CD4-positive, alpha-beta T cell (primary cell): ENCODE measurements around the gene RABEP2. TPM values are rescaled to one million over a fixed set of nuclear protein-coding genes. Genes with fewer than 3 reads are reported as not detected.

Experiments used
- ATAC-seq: fragments of 200-7000 bp; cut with Tn5 transposase; one replicate; pipeline ENCODE4 v1.10.0; 2022; ENCODE audit warnings: mild to moderate bottlenecking; ENCODE audit not compliant: poor library complexity
- CTCF ChIA-PET: fragments of 350-600 bp; sonication (Branson Sonifier 250); formaldehyde crosslinking; loops from one replicate; lab custom pipeline; 2021; ENCODE audit warnings: antibody characterized with exemption, inconsistent platforms; lab: Charles Lee
- POLR2A ChIA-PET: fragments of 350-600 bp; sonication (Branson Sonifier 250); formaldehyde crosslinking; loops from one replicate; lab custom pipeline; 2021; ENCODE audit warnings: antibody characterized with exemption, inconsistent platforms; lab: Charles Lee
- DNase-seq, 14 experiments: peaks; one replicate each; pipeline ENCODE4 v3.0.0-alpha.2; 2013 to 2020; ENCODE audit warnings: mixed read lengths in 2 of 14
- H3K27ac ChIP-seq, 2 donors: one replicate each; pipeline versions ENCODE4 v1.5.1 to v1.7.0; 2013; ENCODE audit warnings: low read length in 2 of 2, low read depth in 1 of 2, mild to moderate bottlenecking in 1 of 2
- H3K27me3 ChIP-seq, 2 experiments: 1 replicate in 1 of 2; 2 replicates in 1 of 2; pipeline versions ENCODE4 v1.6.1 to v1.7.0; 2013; ENCODE audit warnings: low read length in 2 of 2, control low read depth in 1 of 2, mild to moderate bottlenecking in 1 of 2, moderate library complexity in 1 of 2; ENCODE audit not compliant: insufficient read depth in 2 of 2, control insufficient read depth in 1 of 2
- H3K36me3 ChIP-seq: one replicate; pipeline ENCODE4 v1.6.1; 2013; ENCODE audit warnings: low read length, control low read depth; ENCODE audit not compliant: insufficient read depth
- H3K4me1 ChIP-seq: one replicate; pipeline ENCODE4 v1.6.1; 2013; ENCODE audit warnings: low read length, control low read depth; ENCODE audit not compliant: insufficient read depth
- H3K4me3 ChIP-seq: one replicate; pipeline ENCODE4 v1.5.1; 2013; ENCODE audit warnings: mild to moderate bottlenecking, low read length, moderate library complexity
- H3K9me3 ChIP-seq, 2 experiments: 1 replicate in 1 of 2; 2 replicates in 1 of 2; pipeline versions ENCODE4 v1.6.1 to v1.7.0; 2013; ENCODE audit warnings: low read length in 2 of 2, mild to moderate bottlenecking in 2 of 2, control low read depth in 1 of 2, moderate library complexity in 1 of 2; ENCODE audit not compliant: control insufficient read depth in 1 of 2, insufficient read depth in 1 of 2
- H3K27ac Mint-ChIP-seq: one replicate; pipeline ENCODE4 v1.8.0; 2020; ENCODE audit warnings: mixed read lengths
- H3K27me3 Mint-ChIP-seq: one replicate; pipeline ENCODE4 v1.8.0; 2021; ENCODE audit warnings: mixed read lengths
- H3K36me3 Mint-ChIP-seq: one replicate; pipeline ENCODE4 v1.8.0; 2021; ENCODE audit warnings: low read depth, mixed read lengths
- H3K4me1 Mint-ChIP-seq: one replicate; pipeline ENCODE4 v1.8.0; 2021; ENCODE audit warnings: low read depth, mixed read lengths
- H3K4me3 Mint-ChIP-seq: one replicate; pipeline ENCODE4 v1.8.0; 2020; ENCODE audit warnings: mild to moderate bottlenecking, mixed read lengths
- H3K9me3 Mint-ChIP-seq: one replicate; pipeline ENCODE4 v1.8.0; 2020; ENCODE audit warnings: mixed read lengths
- intact Hi-C, 2 experiments: fragments of 100-400 bp; cut with DNase I in 1 of 2; cut with micrococcal nuclease in 1 of 2; formaldehyde crosslinking; loops; one replicate each; pipeline versions ENCODE4 v1.15.1 to v1.9.0; 2023 to 2025; cut with DNase I, micrococcal nuclease
- total RNA-seq, 174 experiments: library from RNA in 2 of 174; stranded (reverse) in 2 of 174; gene quantifications; one replicate each; pipeline ENCODE4 v1.2.3 and lab custom pipeline; 2021 to 2026
- TF ChIP-seq, protein P1 (sequence below): fragments of 200-600 bp; IDR thresholded peaks from one replicate; pipeline ENCODE4 v1.8.0; 2022; ENCODE audit warnings: antibody characterized with exemption, mild to moderate bottlenecking

RABEP2 gene
- total RNA-seq, 2 experiments from 2014 or later: 23.3 to 23.4 TPM

DNA sequence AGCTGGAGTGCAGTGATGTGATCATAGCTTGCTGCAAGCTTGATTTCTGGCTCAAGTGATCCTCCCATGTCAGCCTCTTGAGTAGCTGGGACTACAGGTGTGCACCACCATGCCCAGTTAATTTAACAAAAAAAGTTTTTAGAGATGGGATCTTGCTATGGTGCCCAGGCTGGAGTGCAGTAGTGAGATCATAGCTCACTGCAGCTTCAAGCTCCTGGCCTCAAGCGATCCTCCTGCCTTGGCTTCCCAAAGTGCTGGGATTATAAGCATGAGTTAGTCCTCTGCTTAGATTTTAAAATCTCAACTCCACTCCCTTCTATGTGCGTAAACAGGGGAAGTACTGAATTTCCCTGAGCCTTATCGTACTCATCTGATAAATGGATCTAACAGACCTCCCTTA lies 6.3 kb downstream of the RABEP2 start:
- no peak overlapping the region for H3K27ac ChIP-seq
- TF ChIP-seq, protein P1, sequence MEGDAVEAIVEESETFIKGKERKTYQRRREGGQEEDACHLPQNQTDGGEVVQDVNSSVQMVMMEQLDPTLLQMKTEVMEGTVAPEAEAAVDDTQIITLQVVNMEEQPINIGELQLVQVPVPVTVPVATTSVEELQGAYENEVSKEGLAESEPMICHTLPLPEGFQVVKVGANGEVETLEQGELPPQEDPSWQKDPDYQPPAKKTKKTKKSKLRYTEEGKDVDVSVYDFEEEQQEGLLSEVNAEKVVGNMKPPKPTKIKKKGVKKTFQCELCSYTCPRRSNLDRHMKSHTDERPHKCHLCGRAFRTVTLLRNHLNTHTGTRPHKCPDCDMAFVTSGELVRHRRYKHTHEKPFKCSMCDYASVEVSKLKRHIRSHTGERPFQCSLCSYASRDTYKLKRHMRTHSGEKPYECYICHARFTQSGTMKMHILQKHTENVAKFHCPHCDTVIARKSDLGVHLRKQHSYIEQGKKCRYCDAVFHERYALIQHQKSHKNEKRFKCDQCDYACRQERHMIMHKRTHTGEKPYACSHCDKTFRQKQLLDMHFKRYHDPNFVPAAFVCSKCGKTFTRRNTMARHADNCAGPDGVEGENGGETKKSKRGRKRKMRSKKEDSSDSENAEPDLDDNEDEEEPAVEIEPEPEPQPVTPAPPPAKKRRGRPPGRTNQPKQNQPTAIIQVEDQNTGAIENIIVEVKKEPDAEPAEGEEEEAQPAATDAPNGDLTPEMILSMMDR: no peak
- H3K9me3 ChIP-seq: no peaks in the 10 kb centered on the region
- H3K36me3 Mint-ChIP-seq: peaks cover 50% of the 10 kb centered on the region
- no peaks in the 10 kb centered on the region for H3K27me3 Mint-ChIP-seq
- no peak overlapping the region for H3K27ac Mint-ChIP-seq
- intact Hi-C loops: no loop called here
- ChIA-PET CTCF (interaction anchor here (2.2 kb wide), 1 partner anchor 27 kb away, joined by 7 read pairs; no protein-coding TSS in a partner anchor), POLR2A (interaction anchor here (0.8 kb wide), 2 partner anchors 17 to 66 kb away, joined by 3 read pairs; partner anchors contain the start of gene LAT)
- H3K4me1 Mint-ChIP-seq: no peaks in the 10 kb centered on the region
- H3K36me3 ChIP-seq: peaks cover 49% of the 10 kb centered on the region
- ATAC-seq: no peak
- no peaks in the 10 kb centered on the region for H3K9me3 Mint-ChIP-seq
- H3K4me1 ChIP-seq: no peaks in the 10 kb centered on the region
- H3K27me3 ChIP-seq: no peaks in the 10 kb centered on the region
- no peak for DNase-seq
- no peak overlapping the region for H3K4me3 ChIP-seq
- no peak overlapping the region for H3K4me3 Mint-ChIP-seq

DNA sequence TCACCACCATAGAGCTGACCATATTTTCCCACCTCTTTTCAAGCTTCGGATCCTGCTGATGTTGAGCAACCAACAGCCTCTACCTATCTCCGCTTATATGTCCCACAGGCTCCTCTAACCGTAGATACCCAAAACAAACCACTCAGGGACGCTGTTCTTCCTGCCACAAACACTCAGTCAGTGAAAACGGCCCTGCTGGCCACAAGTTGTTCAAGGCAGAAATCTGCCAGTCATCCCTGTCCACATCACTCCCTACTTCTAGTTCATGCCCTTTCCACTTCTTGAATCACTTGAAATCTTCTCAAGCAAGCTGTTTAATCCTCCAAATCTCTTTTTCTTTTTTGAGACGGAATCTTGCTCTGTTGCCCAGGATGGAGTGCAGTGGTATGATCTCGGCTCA lies 7.9 kb downstream of the RABEP2 start:
- no peaks in the 10 kb centered on the region for H3K9me3 Mint-ChIP-seq
- no peak overlapping the region for H3K27ac Mint-ChIP-seq
- peaks cover 49% of the 10 kb centered on the region for H3K36me3 Mint-ChIP-seq
- H3K27me3 ChIP-seq: no peaks in the 10 kb centered on the region
- peaks cover 56% of the 10 kb centered on the region for H3K36me3 ChIP-seq
- H3K4me1 Mint-ChIP-seq: no peaks in the 10 kb centered on the region
- intact Hi-C loops: no loop called here
- POLR2A ChIA-PET: interaction anchor here (0.6 to 1.0 kb wide), 2 partner anchors 28 to 33 kb away, joined by 3 to 5 read pairs; partner anchors contain the start of gene NFATC2IP
- ATAC-seq: no peak
- no peak overlapping the region for H3K4me3 ChIP-seq
- CTCF ChIA-PET: no interaction called here
- H3K4me1 ChIP-seq: no peaks in the 10 kb centered on the region
- no peaks in the 10 kb centered on the region for H3K9me3 ChIP-seq
- H3K27ac ChIP-seq: no peak overlapping the region
- H3K27me3 Mint-ChIP-seq: no peaks in the 10 kb centered on the region
- no peak for DNase-seq
- no peak overlapping the region for H3K4me3 Mint-ChIP-seq
- TF ChIP-seq, protein P1: no peak

DNA sequence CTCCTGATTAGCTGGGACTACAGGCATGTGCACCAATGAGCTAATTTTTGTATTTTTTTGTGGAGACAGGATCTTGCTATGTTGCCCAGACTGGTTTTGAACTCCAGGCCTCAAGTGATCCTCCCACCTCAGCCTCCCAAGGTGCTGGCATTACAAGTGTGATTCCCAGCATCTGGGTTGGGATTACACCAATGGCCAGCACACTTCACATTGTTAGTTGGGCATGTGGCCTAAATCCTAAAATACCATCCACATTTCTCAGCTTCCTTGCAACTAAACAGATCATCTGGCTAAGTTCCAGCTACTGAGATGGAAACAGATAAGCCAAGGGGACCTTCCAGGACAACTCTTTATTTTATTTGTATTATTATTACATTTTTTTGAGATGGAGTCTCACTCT lies 9.9 kb downstream of the RABEP2 start:
- CTCF ChIA-PET: no interaction called here
- Histone ChIP-seq H3K36me3 (peaks cover 49% of the 10 kb centered on the region), H3K4me1 (no peaks in the 10 kb centered on the region), H3K27me3 (no peaks in the 10 kb centered on the region), H3K9me3 (no peaks in the 10 kb centered on the region), H3K27ac (no peak overlapping the region), H3K4me3 (no peak overlapping the region)
- intact Hi-C loops: no loop called here
- TF ChIP-seq, protein P1: no peak
- no peak overlapping the region for H3K4me3 Mint-ChIP-seq
- H3K4me1 Mint-ChIP-seq: no peaks in the 10 kb centered on the region
- H3K27me3 Mint-ChIP-seq: no peaks in the 10 kb centered on the region
- H3K27ac Mint-ChIP-seq: no peak overlapping the region
- H3K36me3 Mint-ChIP-seq: peaks cover 48% of the 10 kb centered on the region
- POLR2A ChIA-PET: no interaction called here
- ATAC-seq: no peak
- DNase-seq: no peak
- H3K9me3 Mint-ChIP-seq: no peaks in the 10 kb centered on the region
